Uterus (tissue), 2 donors: Measurements from ENCODE around the gene FOXI1.

Source experiments
- CTCF ChIP-seq, 4 experiments: fragments of 200-600 bp in 2 of 4; fragments of 450-650 bp in 2 of 4; sonication (generic) in 2 of 4; IDR thresholded peaks; one replicate each; pipeline ENCODE4 v1.5.1; 2016 to 2019; ENCODE audit warnings: antibody characterized with exemption in 4 of 4, mild to moderate bottlenecking in 2 of 4, moderate library complexity in 1 of 4
- POLR2A ChIP-seq, 2 donors: fragments of 450-650 bp; IDR thresholded peaks; one replicate each; pipeline ENCODE4 v1.6.1; 2016; ENCODE audit warnings: antibody characterized with exemption in 2 of 2, mild to moderate bottlenecking in 1 of 2, moderate library complexity in 1 of 2

DNA sequence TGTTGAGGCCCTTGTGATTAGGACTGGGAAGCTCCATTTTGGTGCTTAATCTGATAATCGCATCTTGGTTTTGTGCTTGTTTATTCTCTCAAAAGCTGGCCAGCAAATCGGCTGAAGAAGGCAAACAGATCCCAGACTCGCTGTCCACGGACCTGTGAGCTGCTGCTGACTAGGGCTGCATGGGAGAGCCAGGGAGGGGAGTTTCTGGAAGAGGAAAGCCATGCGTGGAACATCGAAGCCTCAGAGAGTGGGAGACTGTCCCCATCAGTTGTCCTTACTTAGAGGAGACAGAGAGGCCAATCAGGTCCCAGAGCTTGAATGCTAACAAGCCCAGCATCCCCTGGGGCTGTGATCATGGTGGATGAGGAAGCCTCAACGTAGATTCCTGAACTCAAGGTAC, 23.0 kb upstream of the FOXI1 start:
- TF ChIP-seq CTCF (IDR thresholded peaks at IDR 0.05) (no peak), POLR2A (IDR thresholded peaks at IDR 0.05) (no peak)
